HepG2 (cell line): ENCODE data around the gene LGALS8. TPM values are rescaled to one million over a fixed set of nuclear protein-coding genes. Genes with fewer than 3 reads are reported as not detected.

Experiments used
- BRCA1 ChIP-seq: sonication (generic); formaldehyde crosslinking; IDR thresholded peaks from 2 replicates; pipeline ENCODE4 v1.4.0; 2020; ENCODE audit warnings: missing genetic modification reagents
- CBFB ChIP-seq: sonication (generic); formaldehyde crosslinking; IDR thresholded peaks from 2 replicates; pipeline ENCODE4 v1.4.0; 2020; ENCODE audit warnings: missing genetic modification reagents
- CHD2 ChIP-seq: IDR thresholded peaks from 2 replicates; pipeline ENCODE4 v1.6.1; 2011; ENCODE audit warnings: low read depth, low read length, improper control_type of control experiment
- DNMT3B ChIP-seq: conservative IDR thresholded peaks from 2 replicates; pipeline ENCODE4 v1.6.1; 2016; ENCODE audit warnings: missing biosample characterization, control low read depth
- FOXP4 ChIP-seq: sonication (generic); formaldehyde crosslinking; IDR thresholded peaks from 2 replicates; pipeline ENCODE4 v1.4.0; 2020; ENCODE audit warnings: missing genetic modification reagents
- GZF1 ChIP-seq: sonication (generic); formaldehyde crosslinking; IDR thresholded peaks from 2 replicates; pipeline ENCODE4 v1.5.1; 2020; ENCODE audit warnings: mild to moderate bottlenecking, missing genetic modification reagents
- HNF4A ChIP-seq: sonication (generic); formaldehyde crosslinking; IDR thresholded peaks from 2 replicates; pipeline ENCODE4 v1.4.0; 2020; ENCODE audit warnings: missing genetic modification reagents
- HNRNPLL ChIP-seq: fragments of 200-400 bp; formaldehyde crosslinking; IDR thresholded peaks from 2 replicates; pipeline ENCODE4 v1.6.1; 2017; ENCODE audit warnings: mild to moderate bottlenecking, low read depth, low read length; ENCODE audit not compliant: poor library complexity, severe bottlenecking
- MXD1 ChIP-seq: sonication (generic); formaldehyde crosslinking; IDR thresholded peaks from 2 replicates; pipeline ENCODE4 v1.4.0; 2020; ENCODE audit warnings: mild to moderate bottlenecking, missing genetic modification reagents
- NAIF1 ChIP-seq: sonication (generic); formaldehyde crosslinking; IDR thresholded peaks from 2 replicates; pipeline ENCODE4 v1.5.0; 2020; ENCODE audit warnings: mild to moderate bottlenecking, missing genetic modification reagents, borderline replicate concordance
- NFKB2 ChIP-seq: sonication (generic); formaldehyde crosslinking; IDR thresholded peaks from 2 replicates; pipeline ENCODE4 v1.4.0; 2020; ENCODE audit warnings: missing genetic modification reagents, borderline replicate concordance
- NR0B2 ChIP-seq: sonication (generic); formaldehyde crosslinking; IDR thresholded peaks from 2 replicates; pipeline ENCODE4 v1.4.0; 2020; ENCODE audit warnings: mild to moderate bottlenecking, missing genetic modification reagents
- SMAD1 ChIP-seq: sonication (generic); formaldehyde crosslinking; IDR thresholded peaks from 2 replicates; pipeline ENCODE4 v1.4.0; 2020; ENCODE audit warnings: missing genetic modification reagents, low read depth, mild to moderate bottlenecking, borderline replicate concordance
- ZBTB10 ChIP-seq: sonication (generic); formaldehyde crosslinking; IDR thresholded peaks from 2 replicates; pipeline ENCODE4 v1.4.0; 2020; ENCODE audit warnings: missing genetic modification reagents, borderline replicate concordance
- ZBTB37 ChIP-seq: sonication (generic); formaldehyde crosslinking; IDR thresholded peaks from 2 replicates; pipeline ENCODE4 v1.4.0; 2020; ENCODE audit warnings: mild to moderate bottlenecking, missing genetic modification reagents
- ZNF180 ChIP-seq: sonication (generic); formaldehyde crosslinking; IDR thresholded peaks from 2 replicates; pipeline ENCODE4 v1.4.0; 2020; ENCODE audit warnings: low read depth, missing genetic modification reagents, borderline replicate concordance
- ZNF20 ChIP-seq: sonication (generic); formaldehyde crosslinking; IDR thresholded peaks from 2 replicates; pipeline ENCODE4 v1.4.0; 2020; ENCODE audit warnings: mild to moderate bottlenecking, moderate library complexity, missing genetic modification reagents
- ZNF280B ChIP-seq: sonication (generic); formaldehyde crosslinking; IDR thresholded peaks from 2 replicates; pipeline ENCODE4 v1.5.0; 2020; ENCODE audit warnings: missing genetic modification reagents, mild to moderate bottlenecking, borderline replicate concordance
- ZNF747 ChIP-seq: sonication (generic); formaldehyde crosslinking; IDR thresholded peaks from 2 replicates; pipeline ENCODE4 v1.8.1; 2023; ENCODE audit warnings: missing genetic modification reagents, mild to moderate bottlenecking, borderline replicate concordance
- polyA plus RNA-seq, 8 experiments: library from polyadenylated mRNA; depleted of rRNA in 3 of 8; stranded (reverse) in 7 of 8; unstranded in 1 of 8; fragments of >200 nt; fragmentation: Illumina TruSeq in 4 of 8; extraction: Trizol in 4 of 8; gene quantifications; 2 replicates each; pipeline versions ENCODE4 v1.2.1 to v1.2.3, GENCODE V29; 2011 to 2016; ENCODE audit warnings: low read depth in 4 of 8, missing spikeins in 1 of 8, mixed read lengths in 1 of 8; ENCODE audit not compliant: insufficient read depth in 1 of 8
- total RNA-seq, 5 experiments: library from RNA; depleted of rRNA; stranded (reverse); fragments of >200 nt; fragmentation: Illumina TruSeq; extraction: Trizol; gene quantifications; 2 replicates each; pipeline ENCODE4 v1.2.3, GENCODE V29; 2016; ENCODE audit warnings: low read depth in 1 of 5

The LGALS8 gene
- total and polyA plus RNA-seq, 2 of the 13 experiments (the other 11 are each of a cell fraction or from before 2014, with no cell fraction given): 29.3 to 185 TPM

- TF ChIP-seq BRCA1 (0 out of 2 replicates have a peak, but pooled peaks have one; percentile 41), CBFB (CRISPR knock-in tag) (0 out of 2 replicates have a peak, but pooled peaks have one; percentile 19), ZNF280B (CRISPR knock-in tag) (peak; percentile 49; the same call in 1 of the 2 replicates), NAIF1 (CRISPR knock-in tag) (peak; percentile 29; the same call in 1 of the 2 replicates), SMAD1 (no peak), ZNF180 (CRISPR knock-in tag) (peak; percentile 39; the same call in 1 of the 2 replicates), ZNF20 (CRISPR knock-in tag) (peak; percentile 56; the same call in 1 of the 2 replicates), NFKB2 (CRISPR knock-in tag) (peak; percentile 73; the same call in 1 of the 2 replicates), HNRNPLL (peak; percentile 25), DNMT3B (no peak), HNF4A (CRISPR knock-in tag) (peak; percentile 17; the same call in 1 of the 2 replicates), ZBTB37 (peak; percentile 14; the same call in 1 of the 2 replicates), GZF1 (CRISPR knock-in tag) (no peak), ZBTB10 (peak; percentile 75; the same call in 1 of the 2 replicates), MXD1 (CRISPR knock-in tag) (peak; percentile 39; the same call in 1 of the 2 replicates), ZNF747 (CRISPR knock-in tag) (no peak), FOXP4 (peak; percentile 50; the same call in 1 of the 2 replicates), CHD2 (no peak), NR0B2 (CRISPR knock-in tag) (peak; percentile 65; the same call in 1 of the 2 replicates)
Measured at GRCh38 chr1:236523704-236524141, at the start of gene LGALS8 (continued).
